ENCODE data around the gene PARD6G.

- TF ChIP-seq, protein P1, sequence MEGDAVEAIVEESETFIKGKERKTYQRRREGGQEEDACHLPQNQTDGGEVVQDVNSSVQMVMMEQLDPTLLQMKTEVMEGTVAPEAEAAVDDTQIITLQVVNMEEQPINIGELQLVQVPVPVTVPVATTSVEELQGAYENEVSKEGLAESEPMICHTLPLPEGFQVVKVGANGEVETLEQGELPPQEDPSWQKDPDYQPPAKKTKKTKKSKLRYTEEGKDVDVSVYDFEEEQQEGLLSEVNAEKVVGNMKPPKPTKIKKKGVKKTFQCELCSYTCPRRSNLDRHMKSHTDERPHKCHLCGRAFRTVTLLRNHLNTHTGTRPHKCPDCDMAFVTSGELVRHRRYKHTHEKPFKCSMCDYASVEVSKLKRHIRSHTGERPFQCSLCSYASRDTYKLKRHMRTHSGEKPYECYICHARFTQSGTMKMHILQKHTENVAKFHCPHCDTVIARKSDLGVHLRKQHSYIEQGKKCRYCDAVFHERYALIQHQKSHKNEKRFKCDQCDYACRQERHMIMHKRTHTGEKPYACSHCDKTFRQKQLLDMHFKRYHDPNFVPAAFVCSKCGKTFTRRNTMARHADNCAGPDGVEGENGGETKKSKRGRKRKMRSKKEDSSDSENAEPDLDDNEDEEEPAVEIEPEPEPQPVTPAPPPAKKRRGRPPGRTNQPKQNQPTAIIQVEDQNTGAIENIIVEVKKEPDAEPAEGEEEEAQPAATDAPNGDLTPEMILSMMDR (IDR thresholded peaks at IDR 0.05) = no peak
- TF ChIP-seq POLR2A (IDR thresholded peaks at IDR 0.05) = no peak
Measured at GRCh38 chr18:80228051-80228848, 19.1 kb downstream of the PARD6G start.

Data from sigmoid colon (tissue), 3 donors.